Measurements from ENCODE around the gene SRGAP1. TPM values are rescaled to one million over a fixed set of nuclear protein-coding genes. Genes with fewer than 3 reads are reported as not detected.

Gene SRGAP1
- total and polyA plus RNA-seq, 9 donors: 2.8 to 17.9 (median 8.6) TPM

- no peak for TF ChIP-seq EP300 (IDR thresholded peaks at IDR 0.05)
- TF ChIP-seq POLR2A (IDR thresholded peaks at IDR 0.05): no peak
- TF ChIP-seq CTCF (IDR thresholded peaks at IDR 0.05): no peak
- H3K27me3 ChIP-seq: no peaks in the 10 kb centered on the region
- H3K36me3 ChIP-seq: no peaks in the 10 kb centered on the region
- intact Hi-C loops (cut with DNase I): no loop called here
- no peaks in the 10 kb centered on the region for H3K9me3 ChIP-seq
- no peak overlapping the region for H3K27ac ChIP-seq
- H3K4me3 ChIP-seq: no peak overlapping the region
- no peak for DNase-seq
- H3K4me1 ChIP-seq (ENCODE audit: insufficient read depth): no peaks in the 10 kb centered on the region
Observed at GRCh38 chr12:63995512-63995911, 151.0 kb downstream of the SRGAP1 start.

GRCh38 chr12:63996556-63996955, 152.1 kb downstream of the SRGAP1 start:
- H3K4me3 ChIP-seq: no peak overlapping the region
- no peak overlapping the region for H3K27ac ChIP-seq
- WGBS, 3 donors: 95 to 100% (median 100%) methylated on average over 1 of the region's 1 CpG
- H3K9me3 ChIP-seq: no peaks in the 10 kb centered on the region
- DNase-seq: no peak
- no peaks in the 10 kb centered on the region for H3K36me3 ChIP-seq
- no peaks in the 10 kb centered on the region for H3K27me3 ChIP-seq
- no peak for TF ChIP-seq CTCF (IDR thresholded peaks at IDR 0.05)
- no peak for TF ChIP-seq POLR2A (IDR thresholded peaks at IDR 0.05)
- no peak for TF ChIP-seq EP300 (IDR thresholded peaks at IDR 0.05)
- H3K4me1 ChIP-seq (ENCODE audit: insufficient read depth): no peaks in the 10 kb centered on the region
- intact Hi-C loops (cut with DNase I): no loop called here

GRCh38 chr12:63997198-63997597, 152.7 kb downstream of the SRGAP1 start:
- H3K4me3 ChIP-seq: no peak overlapping the region
- intact Hi-C loops (cut with DNase I): no loop called here

GRCh38 chr12:63998584-63998983, 154.1 kb downstream of the SRGAP1 start:
- intact Hi-C loops (cut with DNase I): no loop called here
- H3K4me3 ChIP-seq: no peak overlapping the region

More at GRCh38 chr12:63997198-63997597, 152.7 kb downstream of the SRGAP1 start:
- H3K36me3 ChIP-seq: no peaks in the 10 kb centered on the region
- 93 to 96% (median 95%) methylated on average over 1 of the region's 1 CpG for WGBS, 3 donors
- DNase-seq: no peak
- no peaks in the 10 kb centered on the region for H3K4me1 ChIP-seq (ENCODE audit: insufficient read depth)
- no peaks in the 10 kb centered on the region for H3K9me3 ChIP-seq
- no peak overlapping the region for H3K27ac ChIP-seq
- TF ChIP-seq EP300 (IDR thresholded peaks at IDR 0.05) (no peak), CTCF (IDR thresholded peaks at IDR 0.05) (no peak), POLR2A (IDR thresholded peaks at IDR 0.05) (no peak)
- H3K27me3 ChIP-seq: no peaks in the 10 kb centered on the region

More at GRCh38 chr12:63998584-63998983, 154.1 kb downstream of the SRGAP1 start:
- no peaks in the 10 kb centered on the region for H3K27me3 ChIP-seq
- H3K9me3 ChIP-seq: no peaks in the 10 kb centered on the region
- DNase-seq: no peak
- TF ChIP-seq EP300 (IDR thresholded peaks at IDR 0.05): no peak
- TF ChIP-seq POLR2A (IDR thresholded peaks at IDR 0.05): no peak
- TF ChIP-seq CTCF (IDR thresholded peaks at IDR 0.05): no peak
- H3K27ac ChIP-seq: no peak overlapping the region
- no peaks in the 10 kb centered on the region for H3K36me3 ChIP-seq
- H3K4me1 ChIP-seq (ENCODE audit: insufficient read depth): no peaks in the 10 kb centered on the region
